H1 (cell line): ENCODE measurements around the gene RTL5. TPM values are rescaled to one million over a fixed set of nuclear protein-coding genes. Genes with fewer than 3 reads are reported as not detected.

Experiments
- CTCF ChIA-PET: fragments of 300-600 bp; sonication (Branson Sonifier 250); formaldehyde crosslinking; loops from one replicate; lab custom pipeline; 2021; ENCODE audit not compliant: partially characterized antibody; lab: Charles Lee
- POLR2A ChIA-PET: fragments of 300-600 bp; sonication (Branson Sonifier 250); formaldehyde crosslinking; loops from one replicate; lab custom pipeline; 2021; ENCODE audit warnings: inconsistent platforms; ENCODE audit not compliant: partially characterized antibody; lab: Charles Lee
- DNase-seq, 2 experiments: peaks; one replicate each; pipeline versions ENCODE4 v3.0.0 to v3.0.0-alpha.2; 2010 to 2022; ENCODE audit warnings: low spot score in 2 of 2, low read depth in 1 of 2, mixed read lengths in 1 of 2
- FAIRE-seq: peaks from 2 replicates; lab custom pipeline; 2011; peaks lifted over from hg19 to GRCh38; lab: Jason Lieb, UNC
- H2AFZ ChIP-seq: 2 replicates; pipeline ENCODE4 v1.8.1; 2012; ENCODE audit warnings: low read length, inconsistent platforms
- H2AK5ac ChIP-seq: 2 replicates; pipeline ENCODE4 v1.6.1; 2013; ENCODE audit warnings: low read depth, low read length
- H2BK120ac ChIP-seq: replicated peaks from 2 replicates; pipeline ENCODE3; 2013; ENCODE audit warnings: low read depth, low read length, inconsistent platforms
- H2BK12ac ChIP-seq: 2 replicates; pipeline ENCODE4 v1.6.1; 2013; ENCODE audit warnings: low read depth, low read length
- H2BK15ac ChIP-seq: 2 replicates; pipeline ENCODE4 v1.6.1; 2013; ENCODE audit warnings: low read length
- H2BK20ac ChIP-seq: 2 replicates; pipeline ENCODE4 v1.6.1; 2013; ENCODE audit warnings: low read length
- H2BK5ac ChIP-seq: 2 replicates; pipeline ENCODE4 v1.6.1; 2013; ENCODE audit warnings: low read depth, low read length
- H3K14ac ChIP-seq: 2 replicates; pipeline ENCODE4 v1.6.1; 2013; ENCODE audit warnings: inconsistent platforms; ENCODE audit not compliant: insufficient read length
- H3K18ac ChIP-seq: 2 replicates; pipeline ENCODE4 v1.6.1; 2013; ENCODE audit warnings: low read length; ENCODE audit errors: extremely low read depth
- H3K23ac ChIP-seq: 2 replicates; pipeline ENCODE4 v1.6.1; 2013; ENCODE audit warnings: inconsistent platforms; ENCODE audit not compliant: insufficient read length
- H3K23me2 ChIP-seq: 2 replicates; pipeline ENCODE4 v1.6.1; 2013; ENCODE audit warnings: low read depth, low read length
- H3K27ac ChIP-seq: 2 replicates; pipeline ENCODE4 v1.6.1; 2011; ENCODE audit warnings: low read depth, low read length, inconsistent platforms
- H3K27me3 ChIP-seq, 4 experiments: replicated peaks in 1 of 4; 1 replicate in 1 of 4; 2 replicates in 3 of 4; pipeline versions ENCODE4 v1.6.1 to v1.8.1; 2011 to 2013; ENCODE audit warnings: low read length in 3 of 4, mild to moderate bottlenecking in 3 of 4, inconsistent platforms in 2 of 4, mixed read lengths in 2 of 4, moderate library complexity in 1 of 4; ENCODE audit not compliant: control insufficient read depth in 3 of 4, insufficient read depth in 3 of 4; ENCODE audit errors: extremely low read depth in 1 of 4
- H3K36me3 ChIP-seq, 4 experiments: 2 replicates each; pipeline versions ENCODE4 v1.6.1 to v1.8.1; 2011 to 2013; ENCODE audit warnings: mild to moderate bottlenecking in 4 of 4, low read length in 3 of 4, moderate library complexity in 2 of 4, control low read depth in 1 of 4, inconsistent platforms in 1 of 4; ENCODE audit not compliant: insufficient read depth in 4 of 4, control insufficient read depth in 2 of 4
- H3K4ac ChIP-seq: replicated peaks from 2 replicates; pipeline ENCODE3; 2013; ENCODE audit warnings: low read length, low read depth, mixed read lengths, inconsistent platforms; ENCODE audit not compliant: insufficient read length
- H3K4me1 ChIP-seq, 4 experiments: replicated peaks in 1 of 4; 1 replicate in 1 of 4; 2 replicates in 3 of 4; pipeline versions ENCODE4 v1.6.1 to v1.8.1; 2011 to 2013; ENCODE audit warnings: low read length in 3 of 4, inconsistent platforms in 2 of 4, mixed read lengths in 1 of 4; ENCODE audit not compliant: insufficient read depth in 4 of 4, control insufficient read depth in 3 of 4
- H3K4me2 ChIP-seq, 2 experiments: 2 replicates each; pipeline versions ENCODE4 v1.6.1 to v1.8.1; 2011 to 2013; ENCODE audit warnings: low read depth in 2 of 2, low read length in 2 of 2, control low read depth in 1 of 2, inconsistent platforms in 1 of 2, mild to moderate bottlenecking in 1 of 2; ENCODE audit not compliant: insufficient read depth in 1 of 2
- H3K4me3 ChIP-seq, 4 experiments: fragments of 200-600, 300-600 bp in 1 of 4; sonication (generic), shearing (Covaris generic), sonication (Bioruptor Twin) in 1 of 4; 2 replicates each; pipeline versions ENCODE4 v1.5.1 to v1.8.1; 2011 to 2016; ENCODE audit warnings: low read length in 4 of 4, low read depth in 3 of 4, control low read depth in 2 of 4, inconsistent platforms in 2 of 4, mild to moderate bottlenecking in 2 of 4, mixed read lengths in 1 of 4, moderate library complexity in 1 of 4; ENCODE audit not compliant: insufficient read depth in 2 of 4; ENCODE audit errors: extremely low read depth in 1 of 4
- H3K56ac ChIP-seq: replicated peaks from 2 replicates; pipeline ENCODE3; 2013; ENCODE audit warnings: low read depth, mild to moderate bottlenecking, mixed read lengths, low read length, inconsistent platforms; ENCODE audit not compliant: insufficient read length
- H3K79me1 ChIP-seq: 2 replicates; pipeline ENCODE4 v1.6.1; 2013; ENCODE audit warnings: low read depth, low read length, control low read depth
- H3K79me2 ChIP-seq, 2 experiments: 2 replicates each; pipeline versions ENCODE4 v1.6.1 to v1.8.1; 2012 to 2013; ENCODE audit warnings: low read length in 2 of 2, mild to moderate bottlenecking in 2 of 2, inconsistent platforms in 1 of 2; ENCODE audit not compliant: insufficient read depth in 2 of 2, control insufficient read depth in 1 of 2
- H3K9ac ChIP-seq, 4 experiments: replicated peaks in 1 of 4; 1 replicate in 1 of 4; 2 replicates in 3 of 4; pipeline versions ENCODE4 v1.6.1 to v1.8.1; 2011 to 2013; ENCODE audit warnings: low read depth in 3 of 4, low read length in 3 of 4, control low read depth in 2 of 4, mild to moderate bottlenecking in 2 of 4, moderate library complexity in 2 of 4, inconsistent platforms in 1 of 4; ENCODE audit errors: extremely low read depth in 1 of 4
- H3K9me3 ChIP-seq, 2 experiments: 2 replicates each; pipeline versions ENCODE4 v1.6.1 to v1.8.1; 2012 to 2013; ENCODE audit warnings: mild to moderate bottlenecking in 2 of 2, moderate library complexity in 2 of 2, control low read depth in 1 of 2, inconsistent platforms in 1 of 2, low read depth in 1 of 2, low read length in 1 of 2, mixed read lengths in 1 of 2; ENCODE audit not compliant: insufficient read depth in 2 of 2
- H4K20me1 ChIP-seq, 2 experiments: replicated peaks in 1 of 2; 2 replicates each; pipeline versions ENCODE3 to v1.8.1; 2011 to 2013; ENCODE audit warnings: inconsistent platforms in 2 of 2, low read length in 2 of 2, mild to moderate bottlenecking in 1 of 2; ENCODE audit not compliant: insufficient read depth in 2 of 2, control insufficient read depth in 1 of 2
- H4K5ac ChIP-seq: 2 replicates; pipeline ENCODE4 v1.6.1; 2013; ENCODE audit warnings: low read length, low read depth, mixed read lengths, inconsistent platforms; ENCODE audit not compliant: insufficient read length
- H4K8ac ChIP-seq: 2 replicates; pipeline ENCODE4 v1.8.0; 2013; ENCODE audit warnings: mild to moderate bottlenecking, moderate library complexity, low read length, inconsistent platforms; ENCODE audit not compliant: insufficient read depth; ENCODE audit errors: extremely low read depth
- H4K91ac ChIP-seq: replicated peaks from 2 replicates; pipeline ENCODE3; 2013; ENCODE audit warnings: low read length, mixed read lengths, inconsistent platforms; ENCODE audit not compliant: insufficient read length
- CHD2 ChIP-seq: IDR thresholded peaks from 2 replicates; pipeline ENCODE4 v1.6.1; 2012; ENCODE audit warnings: low read length, improper control_type of control experiment
- EGR1 ChIP-seq: IDR thresholded peaks from 2 replicates; pipeline ENCODE4 v1.6.1; 2011; ENCODE audit warnings: low read depth, low read length, borderline replicate concordance
- EZH2 ChIP-seq: fragments of 200-600 bp; sonication (generic); IDR thresholded peaks from 2 replicates; pipeline ENCODE4 v1.7.1; 2012; ENCODE audit warnings: low read depth, mild to moderate bottlenecking, moderate library complexity, low read length, inconsistent platforms; ENCODE audit not compliant: severe bottlenecking
- FOSL1 ChIP-seq: IDR thresholded peaks from 2 replicates; pipeline ENCODE4 v1.6.1; 2011; ENCODE audit warnings: mild to moderate bottlenecking, low read depth, low read length, moderate library complexity; ENCODE audit not compliant: insufficient read depth
- HDAC2 ChIP-seq, 2 experiments: fragments of 300-600 bp in 1 of 2; sonication (generic) in 1 of 2; IDR thresholded peaks; 2 replicates each; pipeline ENCODE4 v1.6.1; 2011 to 2012; ENCODE audit warnings: low read depth in 2 of 2, low read length in 2 of 2, mild to moderate bottlenecking in 2 of 2, moderate library complexity in 2 of 2, borderline replicate concordance in 1 of 2, inconsistent platforms in 1 of 2
- KDM5A ChIP-seq: fragments of 200-600 bp; IDR thresholded peaks from 2 replicates; pipeline ENCODE4 v1.7.1; 2012; ENCODE audit warnings: mild to moderate bottlenecking, low read length, inconsistent platforms, mixed read lengths
- MAFK ChIP-seq: IDR thresholded peaks from 2 replicates; pipeline ENCODE4 v1.6.1; 2012; ENCODE audit warnings: low read depth, mild to moderate bottlenecking, improper control_type of control experiment, low read length
- SP4 ChIP-seq: IDR thresholded peaks from 2 replicates; pipeline ENCODE4 v1.6.1; 2012; ENCODE audit warnings: low read length, inconsistent platforms
- TAF7 ChIP-seq: optimal IDR thresholded peaks from 2 replicates; pipeline ENCODE3; 2011; ENCODE audit warnings: low read depth, mild to moderate bottlenecking, inconsistent platforms, low read length, moderate library complexity, borderline replicate concordance
- TEAD4 ChIP-seq: IDR thresholded peaks from 2 replicates; pipeline ENCODE4 v1.6.1; 2012; ENCODE audit warnings: low read depth, low read length, inconsistent platforms, mixed read lengths
- WGBS, 2 experiments: shearing (Covaris generic) in 1 of 2; methylation state at CpG; one replicate each; pipeline versions ENCODE4 v1.1.6 to v1.1.7; 2013 to 2015; ENCODE audit warnings: low lambda C conversion rate in 2 of 2, mixed read lengths in 2 of 2, inconsistent platforms in 1 of 2, low coverage in 1 of 2, missing lambda C conversion rate in 1 of 2; ENCODE audit not compliant: insufficient replicate concordance in 2 of 2, insufficient coverage in 1 of 2, insufficient read length in 1 of 2; ENCODE audit errors: extremely low coverage in 1 of 2, missing lambda C conversion rate in 1 of 2; 5-methylcytosine and 5-hydroxymethylcytosine counted together
- polyA plus RNA-seq, 7 experiments: library from polyadenylated mRNA; depleted of rRNA in 3 of 7; stranded (reverse) in 5 of 7; unstranded in 2 of 7; fragments of >200 nt in 5 of 7; fragments of 200-250 nt in 2 of 7; gene quantifications; 1 replicate in 5 of 7; 2 replicates in 1 of 7; 4 replicates in 1 of 7; pipeline versions ENCODE4 v1.2.1 to v1.2.3, GENCODE V29; 2011 to 2013; ENCODE audit warnings: missing spikeins in 2 of 7, mixed read lengths in 2 of 7
- total RNA-seq: library from RNA; stranded (reverse); fragmentation: NEBNext Ultra II Directional; extraction: Animal tissue kit (Norgen Biotek cat#: 25700); gene quantifications from 2 replicates; pipeline ENCODE4 v1.2.1, GENCODE V29; 2021
- TF ChIP-seq, protein P1 (sequence below): IDR thresholded peaks from 2 replicates; pipeline ENCODE4 v1.6.1; 2012; ENCODE audit warnings: inconsistent platforms

Gene RTL5
- total and polyA plus RNA-seq, 2 of the 8 experiments (the other 6 are each of a cell fraction or from before 2014, with no cell fraction given) = 0.57 to 1.9 TPM

DNA sequence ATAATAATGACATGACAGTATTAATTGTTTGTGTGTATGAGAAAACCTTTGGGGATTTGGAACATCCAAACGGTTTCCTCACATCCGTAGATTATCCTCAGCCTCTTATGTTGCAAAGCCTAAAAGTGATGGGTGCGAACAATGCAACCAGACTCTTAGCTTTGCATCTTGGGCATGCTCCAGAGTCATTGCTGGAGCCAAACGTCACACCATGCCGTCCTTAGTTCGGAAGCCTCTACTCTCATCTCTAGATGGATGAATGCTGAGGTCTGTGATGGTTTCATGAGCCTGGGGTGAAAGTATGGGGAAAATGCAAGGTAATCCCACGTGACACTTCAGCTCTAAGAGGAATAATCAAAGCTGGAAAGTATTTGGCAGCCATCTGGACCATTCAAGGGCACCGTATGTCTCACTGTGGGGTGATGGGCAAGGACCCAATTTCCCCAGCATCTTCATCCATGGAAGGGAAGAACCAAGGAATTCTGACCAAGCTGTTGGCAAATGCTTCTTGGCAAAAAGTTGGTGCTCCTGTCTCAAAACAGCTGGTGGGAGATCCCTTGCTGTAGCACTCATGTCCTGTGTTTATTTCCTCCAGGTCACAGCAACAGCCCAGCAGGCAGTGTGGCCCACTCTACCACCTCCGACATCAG lies 6.3 kb upstream of the RTL5 start:
- Histone ChIP-seq H2AK5ac (no peak overlapping the region), H4K91ac (no peak overlapping the region), H3K9me3 (no peaks in the 10 kb centered on the region), H2AFZ (no peak overlapping the region), H2BK20ac (no peak overlapping the region), H2BK5ac (no peak overlapping the region), H3K23me2 (no peaks in the 10 kb centered on the region), H2BK12ac (no peak overlapping the region), H3K79me2 (no peaks in the 10 kb centered on the region), H3K79me1 (no peaks in the 10 kb centered on the region), H3K27me3 (peaks cover 0 to 4% (median 2%) of the 10 kb centered on the region in 4 experiments; a peak in 5 of 7 replicates), H3K9ac (no peak overlapping the region), H3K56ac (no peak overlapping the region), H4K20me1 (peaks cover 0 to 6% of the 10 kb centered on the region in 2 experiments), H3K18ac (no peak overlapping the region), H3K14ac (no peak overlapping the region), H3K23ac (no peak overlapping the region), H2BK120ac (no peak overlapping the region), H3K4ac (no peak overlapping the region), H3K4me3 (no peak overlapping the region), H4K8ac (no peak overlapping the region), H2BK15ac (no peak overlapping the region), H3K27ac (no peak overlapping the region), H3K36me3 (peaks cover 0 to 4% (median 2%) of the 10 kb centered on the region in 4 experiments; a peak in 2 of 8 replicates), H4K5ac (no peak overlapping the region), H3K4me2 (no peak overlapping the region), H3K4me1 (no peaks in the 10 kb centered on the region)
- TF ChIP-seq FOSL1 (no peak), EGR1 (no peak), SP4 (no peak), KDM5A (no peak), MAFK (no peak), TEAD4 (no peak), TAF7 (no peak), HDAC2 (IDR thresholded peaks at IDR 0.05; ENCODE audit: borderline replicate concordance in 1 of 2, low read depth in 2 of 2, low read length in 2 of 2) (no peak), CHD2 (no peak), EZH2 (no peak)
- TF ChIP-seq, protein P1, sequence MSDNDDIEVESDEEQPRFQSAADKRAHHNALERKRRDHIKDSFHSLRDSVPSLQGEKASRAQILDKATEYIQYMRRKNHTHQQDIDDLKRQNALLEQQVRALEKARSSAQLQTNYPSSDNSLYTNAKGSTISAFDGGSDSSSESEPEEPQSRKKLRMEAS = no peak
- ChIA-PET CTCF (interaction anchor here (0.6 to 0.7 kb wide), 2 partner anchors 10 to 11 kb away, joined by 3 read pairs; no protein-coding TSS in a partner anchor), POLR2A (no interaction called here)
- no peak for DNase-seq
- 88% methylated on average over 8 of the region's 9 CpGs; no CpG with 5 or more reads in 1 of the 2 experiments for WGBS, 2 experiments
- no peak for FAIRE-seq
